BLaER1 treated with 17β-estradiol and CSF1 and Interleukin-3, amounts not matched to agents 10 nM and 100 nM (cell line): Measurements from ENCODE around the gene PEX11B.
"Not testable (repeated sequence)": the region's sequence is repeated elsewhere in the genome, so short reads cannot be mapped to it uniquely, and the experiment has no call there.

ENCODE experiments used
- H3K27ac ChIP-seq, 11 experiments: shearing (Covaris generic); formaldehyde crosslinking; 2 replicates each; pipeline ENCODE4 v1.8.1; 2022
- H3K27me3 ChIP-seq, 11 experiments: shearing (Covaris generic); formaldehyde crosslinking; 2 replicates each; pipeline ENCODE4 v1.8.1; 2022
- H3K36me3 ChIP-seq, 11 experiments: shearing (Covaris generic); formaldehyde crosslinking; 2 replicates each; pipeline ENCODE4 v1.8.1; 2022
- H3K4me1 ChIP-seq, 10 experiments: shearing (Covaris generic); formaldehyde crosslinking; 2 replicates each; pipeline ENCODE4 v1.8.1; 2022
- H3K4me2 ChIP-seq, 11 experiments: shearing (Covaris generic); formaldehyde crosslinking; 2 replicates each; pipeline ENCODE4 v1.8.1; 2022
- H3K4me3 ChIP-seq, 10 experiments: shearing (Covaris generic); formaldehyde crosslinking; 2 replicates each; pipeline ENCODE4 v1.8.1; 2022
- H3K9ac ChIP-seq, 11 experiments: shearing (Covaris generic); formaldehyde crosslinking; 2 replicates each; pipeline ENCODE4 v1.8.1; 2022
- H3K9me3 ChIP-seq, 11 experiments: shearing (Covaris generic); formaldehyde crosslinking; replicated peaks in 1 of 11; 2 replicates each; pipeline ENCODE4 v1.8.1; 2022
- H4K20me1 ChIP-seq, 11 experiments: shearing (Covaris generic); formaldehyde crosslinking; 2 replicates each; pipeline ENCODE4 v1.8.1; 2022
- Cebpa-rat ChIP-seq, 11 experiments: shearing (Covaris generic); IDR thresholded peaks; 2 replicates each; pipeline ENCODE4 v1.8.1; 2022

The PEX11B gene

DNA sequence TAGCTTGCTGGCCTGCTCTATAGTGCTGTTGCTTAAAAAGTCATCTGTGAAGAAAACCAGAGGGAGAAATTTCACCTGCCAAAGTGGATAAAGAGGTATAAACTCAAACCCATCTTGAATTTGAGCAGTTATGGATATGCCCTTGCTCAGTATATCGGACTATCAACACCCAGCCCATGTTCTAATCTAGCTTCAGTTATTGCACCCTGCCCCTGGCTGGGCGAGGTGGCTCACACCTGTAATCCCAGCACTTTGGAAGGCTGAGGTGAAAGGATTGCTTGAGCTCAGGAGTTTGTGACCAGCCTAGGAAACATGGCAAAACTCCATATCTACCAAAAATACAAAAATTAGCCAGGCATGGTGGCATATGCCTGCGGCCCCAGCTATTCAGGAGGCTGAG is 26.0 kb upstream of the PEX11B start:
- H3K36me3 ChIP-seq, result peaks cover 11 to 91% (median 73%) of the 10 kb centered on the region in 11 experiments; a peak in 21 of 22 replicates
- no peak overlapping the region for H3K4me3 ChIP-seq
- no peak for TF ChIP-seq Cebpa-rat (IDR thresholded peaks at IDR 0.05)
- H3K27me3 ChIP-seq, result no peaks in the 10 kb centered on the region
- H3K4me1 ChIP-seq, result peaks cover 0 to 6% (median 0%) of the 10 kb centered on the region in 10 experiments; a peak in 1 of 20 replicates
- H4K20me1 ChIP-seq, result peaks cover 0 to 12% (median 0%) of the 10 kb centered on the region in 11 experiments; a peak in 2 of 22 replicates
- no peak overlapping the region for H3K9ac ChIP-seq
- H3K27ac ChIP-seq, result no peak overlapping the region
- H3K9me3 ChIP-seq, result no peaks in the 10 kb centered on the region
- no peak overlapping the region for H3K4me2 ChIP-seq

DNA sequence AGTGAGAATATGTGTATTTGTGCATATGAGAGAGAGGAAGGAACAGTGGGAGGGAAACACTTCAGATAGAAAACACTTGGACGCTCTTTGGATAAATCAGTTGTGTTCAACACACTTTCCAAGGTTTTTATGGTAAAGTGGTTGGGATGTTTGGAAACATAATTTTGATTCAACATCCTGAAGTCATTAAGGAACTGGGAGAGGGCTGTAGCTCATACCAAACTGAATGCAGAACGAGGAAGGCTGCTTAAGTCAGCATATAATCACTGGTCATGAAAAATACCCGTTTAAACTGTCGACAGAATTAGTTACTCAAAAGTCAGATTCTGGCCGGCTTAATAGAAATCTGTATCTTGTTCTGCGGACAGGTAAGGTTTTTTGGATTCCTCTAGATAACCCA is 24.4 kb upstream of the PEX11B start:
- Histone ChIP-seq H3K4me2 (no peak overlapping the region), H3K4me1 (peaks cover 0 to 6% (median 0%) of the 10 kb centered on the region in 10 experiments; a peak in 1 of 20 replicates), H3K9me3 (no peaks in the 10 kb centered on the region), H3K4me3 (no peak overlapping the region), H3K27me3 (no peaks in the 10 kb centered on the region), H3K27ac (no peak overlapping the region), H3K36me3 (peaks cover 11 to 98% (median 68%) of the 10 kb centered on the region in 11 experiments; a peak in 21 of 22 replicates), H4K20me1 (peaks cover 0 to 4% (median 0%) of the 10 kb centered on the region in 11 experiments; a peak in 1 of 22 replicates), H3K9ac (no peak overlapping the region)
- TF ChIP-seq Cebpa-rat (IDR thresholded peaks at IDR 0.05), result no peak

- no peak overlapping the region for H3K4me2 ChIP-seq
- no peak overlapping the region for H3K9ac ChIP-seq
- peaks cover 13 to 98% (median 69%) of the 10 kb centered on the region in 11 experiments for H3K36me3 ChIP-seq
- no peaks in the 10 kb centered on the region for H3K27me3 ChIP-seq
- H3K9me3 ChIP-seq, result no peaks in the 10 kb centered on the region
- no peaks in the 10 kb centered on the region for H4K20me1 ChIP-seq
- no peak for TF ChIP-seq Cebpa-rat (IDR thresholded peaks at IDR 0.05)
- H3K27ac ChIP-seq, result no peak overlapping the region
- peaks cover 0 to 6% (median 0%) of the 10 kb centered on the region in 10 experiments; a peak in 1 of 20 replicates for H3K4me1 ChIP-seq
- no peak overlapping the region for H3K4me3 ChIP-seq
Observed at GRCh38 chr1:145942405-145942804, 23.9 kb upstream of the PEX11B start.

DNA sequence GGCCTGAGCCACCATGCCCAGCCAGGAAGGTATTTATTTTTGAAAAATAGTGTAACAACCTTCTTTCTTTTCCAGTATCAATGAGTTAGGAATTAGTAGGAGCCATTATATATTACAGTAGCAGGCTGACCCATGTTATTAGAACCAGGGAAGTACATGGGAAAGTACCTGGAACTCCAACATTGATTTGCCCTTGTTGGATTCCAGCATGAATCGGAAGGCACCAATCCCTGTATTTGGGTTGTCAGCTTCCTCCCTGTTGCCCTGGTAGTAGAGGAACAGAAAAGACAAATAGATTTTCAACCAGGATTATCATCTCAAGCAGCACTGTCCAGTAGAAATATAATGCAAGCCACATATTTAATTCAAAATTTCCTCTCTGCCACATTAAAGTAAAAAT is 18.9 kb upstream of the PEX11B start:
- Histone ChIP-seq H3K27ac (no peak overlapping the region), H3K36me3 (peaks cover 32 to 87% (median 70%) of the 10 kb centered on the region in 11 experiments), H3K4me1 (peaks cover 10 to 16% (median 13%) of the 10 kb centered on the region in 10 experiments), H3K9ac (no peak overlapping the region), H3K4me2 (no peak overlapping the region), H3K9me3 (no peaks in the 10 kb centered on the region), H3K27me3 (no peaks in the 10 kb centered on the region), H4K20me1 (no peaks in the 10 kb centered on the region), H3K4me3 (no peak overlapping the region)
- TF ChIP-seq Cebpa-rat (IDR thresholded peaks at IDR 0.05), result no peak

GRCh38 chr1:145936247-145936646 is 17.7 kb upstream of the PEX11B start:
- Histone ChIP-seq H3K36me3 (peaks cover 32 to 80% (median 58%) of the 10 kb centered on the region in 11 experiments), H4K20me1 (no peaks in the 10 kb centered on the region), H3K27ac (no peak overlapping the region), H3K27me3 (no peaks in the 10 kb centered on the region), H3K9ac (no peak overlapping the region), H3K9me3 (no peaks in the 10 kb centered on the region), H3K4me1 (peaks cover 12 to 18% (median 16%) of the 10 kb centered on the region in 10 experiments), H3K4me2 (no peak overlapping the region), H3K4me3 (no peak overlapping the region)
- TF ChIP-seq Cebpa-rat (IDR thresholded peaks at IDR 0.05), result no peak

- H3K4me1 ChIP-seq, result peaks cover 12 to 18% (median 16%) of the 10 kb centered on the region in 10 experiments
- no peak overlapping the region for H3K9ac ChIP-seq
- H4K20me1 ChIP-seq, result no peaks in the 10 kb centered on the region
- H3K4me2 ChIP-seq, result no peak overlapping the region
- no peaks in the 10 kb centered on the region for H3K9me3 ChIP-seq
- no peaks in the 10 kb centered on the region for H3K27me3 ChIP-seq
- H3K36me3 ChIP-seq, result peaks cover 30 to 75% (median 54%) of the 10 kb centered on the region in 11 experiments
- no peak overlapping the region for H3K27ac ChIP-seq
- no peak for TF ChIP-seq Cebpa-rat (IDR thresholded peaks at IDR 0.05)
- H3K4me3 ChIP-seq, result no peak overlapping the region
Observed at GRCh38 chr1:145935708-145936107, 17.2 kb upstream of the PEX11B start.

DNA sequence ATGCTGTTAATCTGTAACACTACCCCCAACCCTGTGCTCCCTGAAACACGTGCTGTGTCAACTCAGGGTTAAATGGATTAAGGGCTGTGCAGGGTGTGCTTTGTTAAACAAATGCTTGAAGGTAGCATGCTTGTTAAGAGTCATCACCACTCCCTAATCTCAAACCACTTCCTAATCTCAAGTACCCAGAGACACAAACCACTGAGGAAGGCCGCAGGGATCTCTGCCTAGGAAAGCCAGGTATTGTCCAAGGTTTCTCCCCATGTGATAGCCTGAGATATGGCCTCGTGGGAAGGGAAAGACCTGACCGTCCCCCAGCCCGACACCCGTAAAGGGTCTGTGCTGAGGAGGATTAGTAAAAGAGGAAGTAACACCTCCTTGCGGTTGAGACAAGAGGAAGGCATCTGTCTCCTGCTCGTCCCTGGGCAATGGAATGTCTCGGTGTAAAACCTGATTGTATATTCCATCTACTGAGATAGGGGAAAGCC is 14.0 kb upstream of the PEX11B start:
- not testable (repeated sequence) for H3K4me3 ChIP-seq, H4K20me1 ChIP-seq, H3K9me3 ChIP-seq, H3K27me3 ChIP-seq, H3K9ac ChIP-seq
- peak overlapping the region; percentile 29 to 68 (median 58); a peak in 21 of 22 replicates for H3K4me2 ChIP-seq
- peaks cover 19 to 28% (median 25%) of the 10 kb centered on the region in 10 experiments for H3K4me1 ChIP-seq
- peaks cover 22 to 47% (median 38%) of the 10 kb centered on the region in 11 experiments for H3K36me3 ChIP-seq
- H3K27ac ChIP-seq, result peak overlapping the region in 5 of 11 experiments; percentile 3 to 45 (median 25); a peak in 5 of 22 replicates

DNA sequence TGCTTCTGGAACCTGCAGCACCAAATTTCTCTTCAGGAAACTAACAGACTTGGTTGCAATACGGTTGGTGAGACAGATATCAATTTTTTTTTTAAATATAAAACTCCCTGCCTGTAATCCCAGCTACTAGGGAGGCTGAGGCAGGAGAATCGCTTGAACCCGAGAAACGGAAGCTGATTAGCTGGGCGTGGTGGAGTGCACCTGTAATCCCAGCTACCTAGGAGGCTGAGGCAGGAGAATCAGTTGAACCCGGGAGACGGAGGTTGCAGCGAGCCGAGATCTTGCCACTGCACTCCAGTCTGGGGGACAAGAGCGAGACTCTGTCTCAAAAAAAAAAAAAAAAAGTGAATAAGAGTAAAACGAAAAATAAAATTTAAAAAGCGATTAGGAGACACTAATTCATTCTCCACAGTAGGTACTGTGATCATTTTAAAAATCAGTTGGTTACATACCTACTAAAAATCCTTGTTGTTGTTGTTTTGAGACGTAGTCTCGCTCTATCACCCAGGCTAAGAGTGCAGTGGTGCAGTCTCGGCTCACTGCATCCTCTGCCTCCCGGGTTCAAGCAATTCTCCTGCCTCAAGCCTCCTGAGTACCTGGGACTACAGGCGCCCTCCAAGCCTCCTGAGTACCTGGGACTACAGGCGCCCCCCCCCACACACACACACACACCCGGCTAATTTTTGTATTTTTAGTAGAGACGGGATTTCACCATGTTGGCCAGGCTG is 9.6 kb upstream of the PEX11B start:
- Histone ChIP-seq H3K9ac (peak overlapping the region; percentile 90 to 99 (median 94)), H3K27ac (peak overlapping the region; percentile 94 to 100 (median 96))

DNA sequence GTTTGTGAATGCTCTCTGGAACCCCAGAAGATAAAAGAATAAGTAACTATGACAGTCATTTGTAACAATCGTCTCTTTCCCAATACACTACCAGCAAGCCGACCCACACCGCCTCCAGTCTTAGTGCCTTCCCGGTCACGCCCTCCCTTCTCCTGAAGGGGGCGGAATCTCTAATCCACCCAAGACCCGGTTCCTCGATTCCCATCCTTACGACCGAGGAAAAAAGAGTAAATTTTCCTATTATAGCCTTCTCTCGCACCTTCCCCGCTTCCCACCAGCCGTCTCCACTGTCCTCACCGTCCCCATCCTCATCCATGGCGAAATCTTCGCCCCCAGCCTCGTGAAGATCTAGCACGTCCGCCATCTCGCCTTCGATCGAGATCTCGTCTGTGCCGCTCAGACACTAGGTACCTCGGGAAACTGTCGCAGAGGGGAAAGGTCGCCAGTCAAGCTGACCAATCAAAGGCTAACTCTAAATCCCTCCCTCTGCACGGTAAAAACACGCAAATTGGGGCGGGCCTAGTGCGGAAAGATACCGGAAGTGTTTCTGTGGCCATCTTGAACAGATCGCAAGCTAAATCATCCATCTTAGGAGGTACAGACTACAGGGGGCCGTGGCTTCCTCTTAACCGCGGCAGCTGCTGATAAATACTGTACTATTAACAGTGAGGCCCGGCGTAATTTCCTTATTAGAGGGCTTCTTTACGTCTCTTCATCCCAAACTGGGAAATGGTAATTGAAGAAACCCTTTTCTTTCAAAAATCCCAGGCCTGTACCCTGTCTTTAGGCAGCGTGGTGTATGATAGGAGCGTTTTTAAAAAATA is 8.8 kb upstream of the PEX11B start, which contains the start of gene RBM8A:
RBM8A (minus strand) TSS at position 422 of the 824 bp plus-strand sequence; CDS start at position 364, 58 bp downstream.
- Histone ChIP-seq H3K4me2 (peak within 1 kb of the TSS; percentile 87 to 97 (median 93)), H3K4me3 (peak within 1 kb of the TSS; percentile 74 to 94 (median 80)), H3K9ac (peak within 1 kb of the TSS; percentile 90 to 99 (median 94)), H3K9me3 (no peaks in the 10 kb centered on the region), H3K27me3 (no peaks in the 10 kb centered on the region), H3K27ac (peak within 1 kb of the TSS; percentile 94 to 100 (median 96)), H3K36me3 (peaks cover 23 to 36% (median 31%) of the 10 kb centered on the region in 11 experiments), H4K20me1 (peaks cover 0 to 14% (median 0%) of the 10 kb centered on the region in 11 experiments; a peak in 4 of 22 replicates), H3K4me1 (peaks cover 18 to 32% (median 24%) of the 10 kb centered on the region in 10 experiments)
- TF ChIP-seq Cebpa-rat (IDR thresholded peaks at IDR 0.05), result no peak

More for the DNA sequence above, 9.6 kb upstream of the PEX11B start:
- H3K9me3 ChIP-seq, result no peaks in the 10 kb centered on the region
- peaks cover 0 to 14% (median 0%) of the 10 kb centered on the region in 11 experiments; a peak in 4 of 22 replicates for H4K20me1 ChIP-seq
- peak overlapping the region; percentile 82 to 97 (median 89) for H3K4me2 ChIP-seq
- H3K4me3 ChIP-seq, result peak overlapping the region; percentile 74 to 94 (median 80)
- H3K27me3 ChIP-seq, result no peaks in the 10 kb centered on the region
- peaks cover 15 to 29% (median 25%) of the 10 kb centered on the region in 11 experiments for H3K36me3 ChIP-seq
- no peak for TF ChIP-seq Cebpa-rat (IDR thresholded peaks at IDR 0.05)
- peaks cover 26 to 35% (median 28%) of the 10 kb centered on the region in 10 experiments for H3K4me1 ChIP-seq
